SU-DHL-6 (cell line): ENCODE data around the gene CELF5.

Source experiments
- CTCF ChIP-seq: fragments of 200-600 bp; sonication (generic); IDR thresholded peaks from one replicate; pipeline ENCODE4 v1.5.1; 2017; ENCODE audit warnings: antibody characterized with exemption, mild to moderate bottlenecking, low read length, moderate library complexity; ENCODE audit not compliant: insufficient read depth, poor library complexity, severe bottlenecking
- EZH2phosphoT487 ChIP-seq: fragments of 200-600 bp; sonication (generic), shearing (Covaris generic); conservative IDR thresholded peaks from 2 replicates; pipeline ENCODE4 v1.6.1; 2018; ENCODE audit warnings: mild to moderate bottlenecking, antibody characterized with exemption, low read length, moderate library complexity, mixed read lengths

GRCh38 chr19:3229888-3230496, 5.5 kb downstream of the CELF5 start:
- no peak for TF ChIP-seq CTCF
- no peak for TF ChIP-seq EZH2phosphoT487
